Left renal cortex interstitium (tissue), 4 donors: Measurements from ENCODE around the gene EDN2. TPM values are rescaled to one million over a fixed set of nuclear protein-coding genes. Genes with fewer than 3 reads are reported as not detected.

Experiments
- DNase-seq, 4 donors: peaks; one replicate each; pipeline ENCODE4 v3.0.0-alpha.2; 2013; ENCODE audit warnings: low read depth in 4 of 4, low spot score in 2 of 4, missing footprints in 1 of 4
- polyA plus RNA-seq, 4 donors: library from polyadenylated mRNA; unstranded; fragments of 120-200 nt; gene quantifications; one replicate each; pipeline ENCODE4 v1.2.1, GENCODE V29; 2013; ENCODE audit not compliant: insufficient read length in 4 of 4

The EDN2 gene
- polyA plus RNA-seq, 4 donors = 0.95 to 4.8 (median 3.4) TPM

GRCh38 chr1:41486053-41486370 is 1.5 kb upstream of the EDN2 start:
- no peak for DNase-seq

- DNase-seq = no peak
Measured at GRCh38 chr1:41485605-41486004, 1.1 kb upstream of the EDN2 start.

- DNase-seq = no peak
Measured at GRCh38 chr1:41483960-41484401, 502 bp downstream of the EDN2 start.

- no peak for DNase-seq
Measured at GRCh38 chr1:41483001-41483850, 1.3 kb downstream of the EDN2 start.

GRCh38 chr1:41482001-41482765 is 2.3 kb downstream of the EDN2 start:
- DNase-seq = no peak

GRCh38 chr1:41481109-41481775 is 3.2 kb downstream of the EDN2 start:
- DNase-seq = no peak

- no peak for DNase-seq
Measured at GRCh38 chr1:41480204-41481108, 4.0 kb downstream of the EDN2 start.

GRCh38 chr1:41479808-41480160 is 4.7 kb downstream of the EDN2 start:
- no peak for DNase-seq

- DNase-seq = no peak
Measured at GRCh38 chr1:41479000-41479807, 5.3 kb downstream of the EDN2 start.

- no peak for DNase-seq
Measured at GRCh38 chr1:41478118-41478748, 6.2 kb downstream of the EDN2 start.

- no peak for DNase-seq
Measured at GRCh38 chr1:41476807-41477361, 7.6 kb downstream of the EDN2 start.

- no peak for DNase-seq
Measured at GRCh38 chr1:41475859-41476567, 8.5 kb downstream of the EDN2 start.

- DNase-seq = no peak
Measured at GRCh38 chr1:41475346-41475745, 9.1 kb downstream of the EDN2 start.

- DNase-seq = no peak
Measured at GRCh38 chr1:41474490-41475271, 9.8 kb downstream of the EDN2 start.

GRCh38 chr1:41473738-41474362 is 10.6 kb downstream of the EDN2 start:
- DNase-seq = no peak

GRCh38 chr1:41471658-41472057 is 12.8 kb downstream of the EDN2 start:
- no peak for DNase-seq

- no peak for DNase-seq
Measured at GRCh38 chr1:41469706-41470105, 14.8 kb downstream of the EDN2 start.
